GM18520 (cell line): ENCODE results near the gene KCNJ1.

Experiments used
- ATAC-seq: cut with Tn5 transposase; IDR thresholded peaks from one replicate; pipeline ENCODE4 v1.9.1; 2021; ENCODE audit not compliant: unreplicated experiment

The KCNJ1 gene

GRCh38 chr11:128790196-128790595 lies 76.9 kb downstream of the KCNJ1 start:
- ATAC-seq: no peak

DNA sequence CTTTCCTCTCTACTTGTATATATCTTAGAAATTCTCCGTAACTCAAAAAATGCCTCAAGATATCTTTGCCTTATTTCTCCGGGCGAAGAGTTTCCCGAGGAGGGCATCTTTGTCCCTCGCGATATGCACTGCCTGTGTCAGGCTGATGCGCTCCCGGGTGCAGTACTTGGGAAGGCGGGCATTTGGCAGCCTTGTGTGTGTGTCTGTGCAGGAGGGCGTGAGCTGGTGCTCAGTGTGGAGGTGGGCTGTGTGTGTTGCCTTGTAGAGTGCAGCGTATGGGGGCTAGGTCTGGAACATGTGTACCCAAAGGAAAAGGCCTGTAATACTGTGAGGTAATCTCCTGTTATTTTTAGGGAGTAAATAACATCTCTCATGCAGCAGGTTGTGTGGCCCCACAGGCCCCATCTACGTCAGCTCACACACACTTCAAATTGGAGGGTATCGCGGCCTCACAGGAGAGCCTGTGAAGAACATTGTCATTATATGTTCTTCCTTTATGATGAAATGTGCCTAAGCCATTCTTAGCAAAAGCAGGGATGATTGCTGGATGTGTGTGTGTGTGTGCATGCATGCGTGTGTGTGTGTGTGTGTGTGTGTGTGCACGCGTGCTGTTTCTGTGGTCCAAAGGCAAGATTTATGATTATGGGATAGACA lies 77.5 kb downstream of the KCNJ1 start:
- no peak for ATAC-seq
